GM12891 (cell line): Measurements from ENCODE around the gene RAI1.

ENCODE experiments used
- DNase-seq: peaks from one replicate; pipeline ENCODE4 v3.0.0; 2011; ENCODE audit warnings: low spot score; ENCODE audit not compliant: insufficient read length
- FAIRE-seq: peaks from 2 replicates; lab custom pipeline; 2011; peaks lifted over from hg19 to GRCh38; lab: Jason Lieb, UNC
- PAX5 ChIP-seq: IDR thresholded peaks from 2 replicates; pipeline ENCODE4 v1.6.1; 2011; ENCODE audit warnings: low read length, moderate library complexity, mild to moderate bottlenecking; ENCODE audit not compliant: insufficient read depth, severe bottlenecking
- POLR2A ChIP-seq: IDR thresholded peaks from 2 replicates; pipeline ENCODE4 v1.6.1; 2011; ENCODE audit warnings: low read depth, low read length, control low read depth
- POLR2AphosphoS5 ChIP-seq: IDR thresholded peaks from 2 replicates; pipeline ENCODE4 v1.6.1; 2011; ENCODE audit warnings: low read depth, low read length, control low read depth
- POU2F2 ChIP-seq: IDR thresholded peaks from 2 replicates; pipeline ENCODE4 v1.6.1; 2011; ENCODE audit warnings: low read depth, mild to moderate bottlenecking, control low read depth, low read length, moderate library complexity
- SPI1 ChIP-seq: IDR thresholded peaks from 2 replicates; pipeline ENCODE4 v1.6.1; 2011; ENCODE audit warnings: low read depth, low read length, control low read depth
- TAF1 ChIP-seq: IDR thresholded peaks from 2 replicates; pipeline ENCODE4 v1.6.1; 2011; ENCODE audit warnings: low read depth, low read length, control low read depth

The RAI1 gene

DNA sequence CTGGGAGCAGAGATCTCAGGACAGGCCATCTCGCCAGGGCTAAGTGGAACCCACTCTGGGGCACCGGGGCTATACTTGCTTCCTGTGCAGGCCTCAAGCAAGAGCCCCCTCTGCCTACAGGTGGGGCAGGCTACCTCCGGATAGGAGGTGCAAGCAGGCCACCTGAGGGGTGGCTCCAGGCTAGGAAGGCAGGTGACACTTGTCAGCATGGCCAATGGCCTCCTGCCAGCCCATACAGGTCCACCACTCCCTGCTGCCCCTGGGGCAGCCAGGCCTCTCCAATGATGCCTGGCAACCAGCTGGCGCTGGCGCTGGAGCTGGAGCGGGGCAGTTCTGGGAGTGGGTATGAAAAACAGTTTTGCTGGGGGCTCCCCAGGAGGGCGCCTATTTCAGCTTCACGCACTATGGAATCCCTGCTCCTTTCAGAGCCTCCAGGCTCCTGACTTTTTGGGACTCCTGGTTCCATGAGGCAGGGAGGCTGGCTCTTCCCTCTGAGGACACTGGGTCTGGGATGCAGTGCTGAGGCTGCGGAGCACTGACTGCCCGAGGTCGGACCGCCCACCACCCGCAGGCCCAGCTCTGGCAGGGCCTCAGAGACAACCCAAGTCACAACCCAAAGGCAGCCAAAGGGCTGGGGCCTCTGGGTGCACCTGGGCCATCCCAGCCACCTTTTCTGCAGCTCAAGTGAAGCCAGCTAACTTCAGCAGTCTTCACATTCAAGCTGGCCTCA lies 164.0 kb downstream of the RAI1 start:
- TF ChIP-seq SPI1 = no peak
- TF ChIP-seq TAF1 = no peak

DNA sequence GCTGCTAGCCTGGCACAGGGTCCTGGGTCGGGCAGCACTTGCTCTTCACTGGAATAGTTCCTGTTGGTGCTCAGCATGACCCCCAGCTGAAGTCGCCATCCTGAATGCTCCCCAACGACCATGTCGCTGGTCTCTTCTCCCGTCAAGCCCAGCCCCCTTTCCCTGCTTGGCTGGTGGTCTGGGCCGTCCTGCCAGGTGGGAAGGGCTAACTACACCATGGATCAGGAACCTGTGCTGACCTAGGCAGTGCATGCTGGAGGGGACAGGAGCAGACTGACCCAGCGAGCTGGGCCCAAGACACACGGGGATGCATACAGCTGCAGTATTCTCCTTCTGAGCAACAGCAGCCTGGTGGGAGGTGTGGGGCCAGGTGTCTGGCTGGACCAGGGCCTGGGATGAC lies 164.7 kb downstream of the RAI1 start:
- FAIRE-seq (no peak), DNase-seq (no peak)

More for the DNA sequence above, 164.0 kb downstream of the RAI1 start:
- DNase-seq (no peak), FAIRE-seq (no peak)

DNA sequence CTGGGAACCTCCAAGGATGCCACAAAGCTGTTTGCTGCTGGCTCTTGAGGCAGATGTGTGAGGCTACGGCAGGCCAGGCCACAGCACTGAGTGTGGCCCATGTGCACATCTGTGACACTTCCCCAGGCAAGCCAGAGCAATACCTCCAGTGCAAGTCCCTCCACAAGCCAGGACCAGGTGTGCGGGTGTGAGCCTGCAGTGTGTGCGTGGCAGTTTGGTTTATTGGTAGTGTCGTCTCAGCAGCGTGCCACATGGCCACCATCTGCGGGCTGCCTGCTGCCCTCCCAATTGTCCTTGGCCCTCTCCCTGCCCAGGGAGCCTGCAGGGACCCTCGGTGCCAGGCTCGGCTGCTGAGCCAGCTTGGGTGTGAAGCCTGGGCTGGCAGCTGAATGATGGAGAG lies 165.4 kb downstream of the RAI1 start:
- FAIRE-seq = no peak
- no peak for TF ChIP-seq POLR2AphosphoS5
- TF ChIP-seq TAF1 = no peak
- TF ChIP-seq POU2F2 = no peak
- no peak for TF ChIP-seq SPI1
- TF ChIP-seq PAX5 = no peak
- TF ChIP-seq POLR2A = no peak
- DNase-seq = no peak

More for the DNA sequence above, 164.7 kb downstream of the RAI1 start:
- TF ChIP-seq POLR2AphosphoS5 (no peak), POLR2A (no peak), SPI1 (no peak), PAX5 (no peak), POU2F2 (no peak), TAF1 (no peak)

GRCh38 chr17:17847118-17847689 lies 165.9 kb downstream of the RAI1 start:
- DNase-seq (no peak), FAIRE-seq (no peak)
- TF ChIP-seq POLR2A (no peak), TAF1 (no peak), SPI1 (no peak), POLR2AphosphoS5 (no peak), POU2F2 (no peak), PAX5 (no peak)

DNA sequence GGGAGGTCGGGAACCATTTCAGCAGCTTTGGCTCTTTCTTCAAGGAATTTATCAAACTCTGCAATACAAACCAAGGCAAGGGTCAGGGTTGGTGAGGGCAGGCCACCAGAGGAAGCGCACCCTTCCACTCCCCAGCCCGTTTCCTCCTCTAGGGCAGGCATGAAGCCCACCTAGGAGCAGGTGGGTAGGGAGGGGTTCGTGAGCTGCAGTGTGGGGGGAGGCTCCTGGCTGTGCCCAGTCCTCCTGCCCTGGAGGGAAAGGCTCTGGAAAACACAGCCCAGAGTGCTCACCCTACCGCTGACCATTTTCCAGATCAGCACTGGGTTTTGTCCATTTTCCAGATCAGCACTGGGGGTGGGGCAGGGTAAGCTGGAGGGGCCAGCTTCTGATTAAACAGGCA lies 166.5 kb downstream of the RAI1 start:
- FAIRE-seq (no peak), DNase-seq (no peak)
- no peak for TF ChIP-seq TAF1
- TF ChIP-seq SPI1 = no peak
- no peak for TF ChIP-seq PAX5
- TF ChIP-seq POU2F2 = no peak
- TF ChIP-seq POLR2AphosphoS5 = no peak
- TF ChIP-seq POLR2A = no peak

DNA sequence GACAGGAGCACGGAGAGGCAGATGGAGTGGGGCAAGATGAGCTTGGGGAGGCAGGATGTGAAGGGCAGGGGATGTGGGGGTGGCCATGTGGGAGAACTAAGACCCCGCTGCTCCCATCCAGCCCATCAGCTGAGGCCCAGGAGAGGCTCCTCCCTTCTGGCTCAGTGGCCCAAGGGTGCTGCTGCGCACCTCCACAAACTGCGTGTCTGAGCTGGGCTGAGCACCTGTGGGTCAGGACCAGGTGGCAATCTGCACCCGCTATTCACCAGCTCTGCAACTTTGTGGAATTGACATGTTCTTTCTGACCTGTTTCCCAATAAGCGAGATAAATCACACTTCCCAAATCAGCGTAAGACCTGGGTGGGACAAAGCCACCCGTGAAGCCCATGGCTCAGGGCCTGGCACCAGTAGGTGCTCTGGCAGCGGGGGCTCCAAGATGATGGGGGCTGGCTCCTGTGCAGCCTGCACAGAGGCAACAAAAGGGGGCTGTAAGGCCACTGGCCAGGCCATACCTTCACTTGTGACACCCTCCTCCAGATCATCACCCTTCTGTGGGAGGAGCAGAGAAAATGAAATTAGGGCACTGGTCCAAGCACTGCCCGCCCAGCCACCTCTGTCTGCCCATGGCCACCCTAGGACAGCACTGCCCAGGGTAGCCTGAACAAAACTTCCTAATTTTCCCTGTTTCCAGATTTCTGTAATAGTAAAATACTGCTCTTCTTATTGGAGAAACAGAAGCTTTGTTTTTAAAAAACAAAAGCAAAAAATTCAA lies 167.2 kb downstream of the RAI1 start:
- FAIRE-seq = peak; percentile 16
- DNase-seq = no peak
- TF ChIP-seq SPI1 (no peak), POLR2A (no peak), POLR2AphosphoS5 (no peak), POU2F2 (no peak), PAX5 (no peak), TAF1 (no peak)

- TF ChIP-seq SPI1 (peak; percentile 20; the same call in 1 of the 2 replicates), POLR2A (no peak)
- no peak for DNase-seq
- FAIRE-seq = peak; percentile 92
Observed at GRCh38 chr17:17849147-17849820, 168.0 kb downstream of the RAI1 start.

- DNase-seq (peak; percentile 59), FAIRE-seq (peak; percentile 88)
- TF ChIP-seq SPI1 = no peak
- TF ChIP-seq POU2F2 = no peak
- TF ChIP-seq PAX5 = no peak
- TF ChIP-seq TAF1 = 0 out of 2 replicates have a peak, but pooled peaks have one; percentile 23
- TF ChIP-seq POLR2A = 0 out of 2 replicates have a peak, but pooled peaks have one; percentile 36
- TF ChIP-seq POLR2AphosphoS5 = no peak
Observed at GRCh38 chr17:17849845-17850373, 168.7 kb downstream of the RAI1 start.

GRCh38 chr17:17851103-17852002 lies 170.1 kb downstream of the RAI1 start:
- TF ChIP-seq POU2F2 (no peak), POLR2A (no peak), SPI1 (no peak)
- no peak for DNase-seq
- FAIRE-seq = no peak
